HepG2 (cell line): ENCODE measurements around the gene MAPK8IP3. TPM values are rescaled to one million over a fixed set of nuclear protein-coding genes. Genes with fewer than 3 reads are reported as not detected.

Source experiments
- ATAC-seq: fragments of 200-7000 bp; cut with Tn5 transposase; 3 replicates; pipeline ENCODE4 v1.9.1; 2020; ENCODE audit warnings: mild to moderate bottlenecking, moderate library complexity
- BruUV-seq: library from RNA; stranded (reverse); fragments of 400-500 nt; replicated peaks from 2 replicates; lab custom pipeline; 2021; lab: Mats Ljungman, UMichigan
- CTCF ChIA-PET: fragments of 300-600 bp; formaldehyde crosslinking; extraction: SDS; loops from one replicate; lab custom pipeline; 2021; ENCODE audit warnings: low total read pairs, inconsistent platforms, low intra/inter-chr PET ratio; lab: Yijun Ruan, JAX
- POLR2A ChIA-PET: fragments of 350-600 bp; sonication (Branson Sonifier 250); formaldehyde crosslinking; loops from one replicate; lab custom pipeline; 2020; ENCODE audit warnings: antibody characterized with exemption, inconsistent platforms; lab: Yijun Ruan, JAX
- DNase-seq: peaks from one replicate; pipeline ENCODE4 v3.0.0-alpha.2; 2015; ENCODE audit warnings: low spot score
- FAIRE-seq: peaks from 3 replicates; lab custom pipeline; 2011; peaks lifted over from hg19 to GRCh38; lab: Jason Lieb, UNC
- H2AFZ ChIP-seq: one replicate; pipeline ENCODE4 v1.6.1; 2011; ENCODE audit warnings: low read length, inconsistent platforms
- H3K27ac ChIP-seq: fragments of 300-600 bp; 3 replicates; pipeline ENCODE4 v1.8.0; 2011; ENCODE audit warnings: mixed run types, mild to moderate bottlenecking, mixed read lengths, low read length, inconsistent platforms; ENCODE audit not compliant: insufficient read depth; ENCODE audit errors: extremely low read length
- H3K27me3 ChIP-seq, 2 experiments: fragments of 200-600 bp in 1 of 2; 2 replicates in 1 of 2; 3 replicates in 1 of 2; pipeline versions ENCODE4 v1.6.0 to v1.8.0; 2011; ENCODE audit warnings: low read length in 2 of 2, mild to moderate bottlenecking in 2 of 2, moderate library complexity in 2 of 2, inconsistent platforms in 1 of 2; ENCODE audit not compliant: insufficient read depth in 2 of 2, control insufficient read depth in 1 of 2
- H3K36me3 ChIP-seq, 2 experiments: fragments of 200-600 bp in 1 of 2; replicated peaks in 1 of 2; 2 replicates in 1 of 2; 3 replicates in 1 of 2; pipeline versions ENCODE4 v1.5.1 to v1.8.0; 2011; ENCODE audit warnings: low read length in 2 of 2, inconsistent platforms in 1 of 2; ENCODE audit not compliant: insufficient read depth in 2 of 2, control insufficient read depth in 1 of 2
- H3K4me1 ChIP-seq: 2 replicates; pipeline ENCODE4 v1.5.1; 2012; ENCODE audit warnings: low read length, inconsistent platforms; ENCODE audit not compliant: insufficient read depth
- H3K4me2 ChIP-seq: 2 replicates; pipeline ENCODE4 v1.6.0; 2011; ENCODE audit warnings: low read depth, low read length, inconsistent platforms
- H3K4me3 ChIP-seq, 3 experiments: fragments of 200-600 bp in 1 of 3; sonication (generic), shearing (Covaris generic) in 1 of 3; replicated peaks in 1 of 3; 2 replicates each; pipeline ENCODE4 v1.5.1; 2011 to 2016; ENCODE audit warnings: low read length in 3 of 3, inconsistent platforms in 2 of 3, low read depth in 2 of 3, mild to moderate bottlenecking in 2 of 3, control low read depth in 1 of 3, mixed read lengths in 1 of 3; ENCODE audit not compliant: insufficient read depth in 1 of 3
- H3K79me2 ChIP-seq: one replicate; pipeline ENCODE4 v1.6.1; 2011; ENCODE audit warnings: low read length, inconsistent platforms; ENCODE audit not compliant: insufficient read depth
- H3K9ac ChIP-seq: 2 replicates; pipeline ENCODE4 v1.6.0; 2011; ENCODE audit warnings: mild to moderate bottlenecking, low read depth, low read length, inconsistent platforms; ENCODE audit not compliant: insufficient read depth
- H3K9me3 ChIP-seq: 2 replicates; pipeline ENCODE4 v1.5.1; 2012; ENCODE audit warnings: mild to moderate bottlenecking, low read length
- H4K20me1 ChIP-seq: 2 replicates; pipeline ENCODE4 v1.6.0; 2011; ENCODE audit warnings: inconsistent platforms, mild to moderate bottlenecking, low read length, moderate library complexity; ENCODE audit not compliant: insufficient read depth
- CCAR2 ChIP-seq: fragments of 200-400 bp; formaldehyde crosslinking; optimal IDR thresholded peaks from 2 replicates; pipeline ENCODE3; 2018; ENCODE audit warnings: low read depth, mild to moderate bottlenecking, low read length, moderate library complexity
- DDIT3 ChIP-seq: sonication (generic); formaldehyde crosslinking; IDR thresholded peaks from 2 replicates; pipeline ENCODE4 v1.4.0; 2020; ENCODE audit warnings: mild to moderate bottlenecking, missing genetic modification reagents
- ELF3 ChIP-seq: IDR thresholded peaks from 2 replicates; pipeline ENCODE4 v1.6.1; 2016; ENCODE audit warnings: missing genetic modification reagents, missing compliant biosample characterization
- FOXP1 ChIP-seq, 2 experiments: fragments of 450-650 bp in 1 of 2; IDR thresholded peaks; 2 replicates each; pipeline ENCODE4 v1.6.1; 2017 to 2018; ENCODE audit warnings: antibody characterized with exemption in 1 of 2
- KAT7 ChIP-seq: IDR thresholded peaks from 2 replicates; pipeline ENCODE4 v1.6.1; 2018; ENCODE audit warnings: borderline replicate concordance, missing compliant biosample characterization
- MAZ ChIP-seq, 2 experiments: sonication (generic) in 1 of 2; formaldehyde crosslinking in 1 of 2; IDR thresholded peaks; 2 replicates each; pipeline versions ENCODE4 v1.5.0 to v1.6.1; 2012 to 2020; ENCODE audit warnings: low read depth in 2 of 2, mild to moderate bottlenecking in 2 of 2, borderline replicate concordance in 1 of 2, improper control_type of control experiment in 1 of 2, low read length in 1 of 2, missing genetic modification reagents in 1 of 2, moderate library complexity in 1 of 2
- MXI1 ChIP-seq: IDR thresholded peaks from 3 replicates; pipeline ENCODE4 v1.6.1; 2012; ENCODE audit warnings: low read depth, low read length, inconsistent platforms, borderline replicate concordance
- MYNN ChIP-seq: sonication (generic); formaldehyde crosslinking; IDR thresholded peaks from 2 replicates; pipeline ENCODE4 v1.4.0; 2020; ENCODE audit warnings: mild to moderate bottlenecking, low read depth, missing genetic modification reagents
- NR2F1 ChIP-seq, 2 experiments: fragments of 450-650 bp in 1 of 2; formaldehyde crosslinking in 1 of 2; IDR thresholded peaks; 2 replicates each; pipeline versions ENCODE4 v1.5.0 to v1.6.1; 2016 to 2020; ENCODE audit warnings: mild to moderate bottlenecking in 1 of 2, missing compliant biosample characterization in 1 of 2, missing genetic modification reagents in 1 of 2, moderate library complexity in 1 of 2
- ZFP36 ChIP-seq: fragments of 150-350 bp; IDR thresholded peaks from 2 replicates; pipeline ENCODE4 v1.6.1; 2018; ENCODE audit warnings: borderline replicate concordance, low read length, low read depth; ENCODE audit not compliant: partially characterized antibody
- ZNF180 ChIP-seq: sonication (generic); formaldehyde crosslinking; IDR thresholded peaks from 2 replicates; pipeline ENCODE4 v1.4.0; 2020; ENCODE audit warnings: low read depth, missing genetic modification reagents, borderline replicate concordance
- ZNF230 ChIP-seq: sonication (generic); formaldehyde crosslinking; IDR thresholded peaks from 2 replicates; pipeline ENCODE4 v1.4.0; 2020; ENCODE audit warnings: mild to moderate bottlenecking, missing genetic modification reagents
- ZNF263 ChIP-seq: sonication (generic); formaldehyde crosslinking; IDR thresholded peaks from 2 replicates; pipeline ENCODE4 v1.4.0; 2020; ENCODE audit warnings: missing genetic modification reagents
- ZNF33A ChIP-seq: sonication (generic); formaldehyde crosslinking; IDR thresholded peaks from 2 replicates; pipeline ENCODE4 v1.5.1; 2020; ENCODE audit warnings: missing genetic modification reagents, mild to moderate bottlenecking, moderate library complexity, borderline replicate concordance
- ZNF468 ChIP-seq: sonication (generic); formaldehyde crosslinking; IDR thresholded peaks from 2 replicates; pipeline ENCODE4 v1.8.0; 2022; ENCODE audit warnings: mild to moderate bottlenecking, moderate library complexity, missing genetic modification reagents
- ZNF672 ChIP-seq: sonication (generic); formaldehyde crosslinking; IDR thresholded peaks from 2 replicates; pipeline ENCODE4 v1.8.1; 2022; ENCODE audit warnings: missing genetic modification reagents
- WGBS: methylation state at CpG from one replicate; pipeline ENCODE4 v1.1.6; 2017; ENCODE audit warnings: low lambda C conversion rate; 5-methylcytosine and 5-hydroxymethylcytosine counted together
- in situ Hi-C: cut with HindIII; loops from 2 replicates; pipeline ENCODE4 v1.10.0; 2017; ENCODE audit warnings: low pct_unique_long_range_greater_than_20kb; ENCODE audit not compliant: extremely low pct_ligation_motif_present
- intact Hi-C: fragments of 100-400 bp; cut with micrococcal nuclease; formaldehyde crosslinking; loops from one replicate; pipeline ENCODE4 v1.10.0; 2022; ENCODE audit not compliant: unreplicated experiment
- polyA plus RNA-seq, 8 experiments: library from polyadenylated mRNA; depleted of rRNA in 3 of 8; stranded (reverse) in 7 of 8; unstranded in 1 of 8; fragments of >200 nt; fragmentation: Illumina TruSeq in 4 of 8; extraction: Trizol in 4 of 8; gene quantifications; 2 replicates each; pipeline versions ENCODE4 v1.2.1 to v1.2.3, GENCODE V29; 2011 to 2016; ENCODE audit warnings: low read depth in 4 of 8, missing spikeins in 1 of 8, mixed read lengths in 1 of 8; ENCODE audit not compliant: insufficient read depth in 1 of 8
- total RNA-seq, 5 experiments: library from RNA; depleted of rRNA; stranded (reverse); fragments of >200 nt; fragmentation: Illumina TruSeq; extraction: Trizol; gene quantifications; 2 replicates each; pipeline ENCODE4 v1.2.3, GENCODE V29; 2016; ENCODE audit warnings: low read depth in 1 of 5

The MAPK8IP3 gene
- total and polyA plus RNA-seq, 2 of the 13 experiments (the other 11 are each of a cell fraction or from before 2014, with no cell fraction given), result 25.1 to 41.7 TPM

- H3K36me3 ChIP-seq, result peaks cover 11 to 34% of the 10 kb centered on the region in 2 experiments; a peak in 4 of 5 replicates
- no peaks in the 10 kb centered on the region for H4K20me1 ChIP-seq
- H3K4me2 ChIP-seq, result no peak overlapping the region
- intact Hi-C loops, result no loop called here
- TF ChIP-seq ZFP36, result no peak
- TF ChIP-seq ZNF180 (CRISPR knock-in tag), result no peak
- TF ChIP-seq CCAR2, result no peak
- no peak for TF ChIP-seq ZNF33A (CRISPR knock-in tag)
- no peak for TF ChIP-seq MYNN (CRISPR knock-in tag)
- TF ChIP-seq FOXP1 (IDR thresholded peaks at IDR 0.05), result no peak
- no peak for TF ChIP-seq FOXP1 (CRISPR knock-in tag; IDR thresholded peaks at IDR 0.05)
- no peak for TF ChIP-seq MXI1
- no peak for TF ChIP-seq DDIT3 (CRISPR knock-in tag)
- TF ChIP-seq ZNF468 (CRISPR knock-in tag), result no peak
- TF ChIP-seq KAT7 (CRISPR knock-in tag), result no peak
- no peak for TF ChIP-seq ELF3
- TF ChIP-seq NR2F1 (CRISPR knock-in tag; IDR thresholded peaks at IDR 0.05), result no peak
- TF ChIP-seq MAZ (IDR thresholded peaks at IDR 0.05; ENCODE audit: borderline replicate concordance, low read depth, low read length), result no peak
- no peak for TF ChIP-seq MAZ (CRISPR knock-in tag; IDR thresholded peaks at IDR 0.05; ENCODE audit: low read depth)
- TF ChIP-seq ZNF672, result no peak
- TF ChIP-seq ZNF230 (CRISPR knock-in tag), result no peak
- no peak for TF ChIP-seq ZNF263 (CRISPR knock-in tag)
- no peak overlapping the region for H2AFZ ChIP-seq
- no peak overlapping the region for H3K9ac ChIP-seq
- peaks cover 10% of the 10 kb centered on the region for H3K4me1 ChIP-seq
- DNase-seq, result no peak
- no peaks in the 10 kb centered on the region for H3K27me3 ChIP-seq
- H3K4me3 ChIP-seq, result no peak overlapping the region
- H3K9me3 ChIP-seq, result no peaks in the 10 kb centered on the region
- no peak overlapping the region for H3K27ac ChIP-seq
- WGBS, result 98% methylated on average over 13 of the region's 18 CpGs
- H3K79me2 ChIP-seq, result no peaks in the 10 kb centered on the region
- no peak for FAIRE-seq
- in situ Hi-C loops, result no loop called here
- CTCF ChIA-PET, result no interaction called here
- BruUV-seq, result no TSS peak
- POLR2A ChIA-PET, result no interaction called here
- ATAC-seq, result no peak
These were observed 52.9 kb downstream of the MAPK8IP3 start for GRCh38 chr16:1758923-1759322.
